Central memory CD4-positive, alpha-beta T cell (primary cell): Measurements from ENCODE around the gene PJA2.
"Not testable (repeated sequence)": the region's sequence is repeated elsewhere in the genome, so short reads cannot be mapped to it uniquely, and the experiment has no call there.

ENCODE experiments used
- DNase-seq: peaks from one replicate; pipeline ENCODE4 v3.0.0; 2022

Gene PJA2

GRCh38 chr5:109307456-109307855, 102.3 kb downstream of the PJA2 start:
- no peak for DNase-seq

DNA sequence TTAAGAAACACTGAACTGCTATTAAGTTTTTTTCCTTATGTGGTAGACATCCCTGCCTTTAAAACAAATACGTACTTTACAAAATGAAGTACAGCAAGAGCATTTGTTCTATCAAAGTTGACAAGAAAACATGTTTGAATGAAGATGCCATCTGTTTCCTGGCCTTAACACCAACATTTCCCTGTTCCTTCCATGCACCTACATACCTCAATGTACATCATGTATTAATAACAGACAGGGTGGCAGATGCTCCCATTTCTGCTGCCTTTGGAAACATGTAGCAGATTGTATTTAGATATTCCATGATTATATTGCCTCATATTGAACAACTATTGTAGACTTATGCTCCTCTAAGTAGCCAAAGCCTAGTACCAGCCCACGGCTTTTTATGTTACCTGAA, 104.4 kb downstream of the PJA2 start:
- no peak for DNase-seq

DNA sequence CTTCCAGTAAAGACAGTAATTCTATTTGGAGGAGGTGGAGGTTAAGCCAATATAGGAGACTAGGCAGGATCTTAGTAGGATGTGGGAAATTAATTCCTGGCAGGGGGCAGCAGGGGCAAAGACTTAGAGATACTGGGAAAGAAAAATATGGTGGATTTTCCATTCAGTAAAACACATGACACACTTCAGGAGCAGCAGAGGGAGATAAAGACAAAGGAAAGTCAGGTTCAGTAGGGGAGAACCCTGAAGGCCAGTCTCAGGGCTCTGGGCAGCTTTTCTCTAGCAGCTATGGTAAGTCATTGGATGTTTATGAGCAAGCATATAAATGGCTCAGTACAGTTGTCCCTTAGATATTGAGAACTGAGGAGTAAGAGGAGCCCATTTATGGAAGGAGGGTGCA, 105.5 kb downstream of the PJA2 start:
- no peak for DNase-seq

DNA sequence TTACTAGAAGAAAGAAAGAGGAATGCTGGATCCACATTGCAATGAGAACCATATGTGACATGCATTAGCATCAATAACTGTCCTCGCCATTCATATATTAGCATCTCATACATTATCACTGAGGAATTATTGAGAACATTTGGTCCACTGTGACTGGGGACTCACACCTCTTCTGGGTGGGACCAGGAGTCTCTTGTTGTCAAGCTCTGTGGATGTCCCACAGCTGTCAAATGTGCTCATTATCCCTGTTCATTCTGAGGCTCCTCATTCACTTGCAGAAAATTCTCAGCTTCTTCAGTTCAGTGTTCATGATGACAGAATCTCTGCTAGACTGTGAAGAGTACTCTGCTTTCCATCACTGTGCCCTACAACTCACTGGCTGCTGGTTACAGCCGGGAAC, 109.4 kb downstream of the PJA2 start:
- no peak for DNase-seq

GRCh38 chr5:109299557-109299956, 110.2 kb downstream of the PJA2 start:
- no peak for DNase-seq

DNA sequence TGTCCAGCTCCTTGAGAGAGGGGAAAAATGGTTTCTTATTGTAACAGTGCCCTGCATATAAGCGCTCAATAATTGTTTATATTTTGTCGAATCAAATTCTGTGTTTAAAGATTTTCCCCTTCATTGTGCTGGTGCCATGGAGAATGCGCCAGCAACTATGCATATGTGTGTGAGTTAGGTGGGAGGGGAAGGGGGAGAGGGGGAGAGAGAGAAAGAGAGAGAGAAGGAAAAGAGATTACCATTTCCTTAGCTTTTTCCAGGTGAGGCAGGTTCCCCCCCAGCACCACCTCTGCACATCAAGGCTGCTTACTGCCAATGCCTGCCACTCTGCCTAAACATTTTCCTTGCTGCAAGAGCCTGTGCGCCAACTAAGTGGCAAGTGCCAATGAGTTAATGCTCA, 111.0 kb downstream of the PJA2 start:
- no peak for DNase-seq

- DNase-seq, result no peak
Observed at GRCh38 chr5:109297900-109298299, 111.9 kb downstream of the PJA2 start.

DNA sequence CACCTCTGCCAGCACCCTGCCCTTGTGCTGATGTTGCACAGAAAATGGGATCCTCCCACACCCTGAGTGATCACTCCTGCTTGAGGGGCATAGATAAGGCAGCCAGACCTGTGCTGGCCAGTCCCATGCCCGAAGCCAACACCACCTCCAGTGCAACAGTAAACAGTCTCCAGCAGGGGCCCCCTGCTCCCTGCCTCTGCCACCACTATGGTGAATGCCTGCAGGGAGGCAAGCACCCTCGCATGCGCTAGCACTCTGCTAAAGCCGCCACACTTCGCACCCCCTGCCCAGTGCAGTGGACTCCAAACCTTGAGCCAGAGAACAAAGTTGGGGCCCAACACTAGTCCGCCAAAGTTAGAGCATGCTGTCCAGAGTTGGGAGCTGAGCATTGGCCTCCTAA, 118.7 kb downstream of the PJA2 start:
- DNase-seq, result no peak

DNA sequence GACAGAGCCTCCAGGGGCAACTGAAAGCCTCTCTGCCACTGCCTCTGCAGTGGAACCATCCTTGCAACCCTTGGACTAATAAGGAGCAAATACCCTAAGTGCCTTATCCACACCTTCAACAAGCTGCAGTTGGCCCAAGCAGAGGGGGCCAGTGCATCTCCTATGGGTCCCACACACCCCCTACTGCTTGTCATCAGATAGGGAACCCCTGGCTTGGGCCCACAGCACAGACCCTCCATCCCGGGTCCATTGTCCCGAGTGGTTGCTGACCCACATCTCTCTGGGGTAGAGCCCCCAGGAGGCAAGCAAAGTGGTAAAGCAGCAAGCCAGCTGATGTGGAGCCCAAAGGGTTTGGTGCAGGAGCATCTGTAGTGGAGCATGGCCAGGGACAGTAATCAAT, 119.5 kb downstream of the PJA2 start:
- DNase-seq, result no peak

- DNase-seq, result not testable (repeated sequence)
Observed at GRCh38 chr5:109286628-109287027, 123.1 kb downstream of the PJA2 start.
